Thymus (tissue), 11 donors: ENCODE measurements around the gene ACAP3. TPM values are rescaled to one million over a fixed set of nuclear protein-coding genes. Genes with fewer than 3 reads are reported as not detected.

ENCODE experiments used
- DNase-seq, 9 donors: peaks; one replicate each; pipeline ENCODE4 v3.0.0-alpha.2; 2013; ENCODE audit warnings: low spot score in 9 of 9, low read depth in 6 of 9, missing footprints in 1 of 9
- H3K27ac ChIP-seq, 2 donors: one replicate each; pipeline ENCODE4 v1.5.1; 2013; ENCODE audit warnings: control low read depth in 1 of 2, low read depth in 1 of 2, low read length in 1 of 2, mild to moderate bottlenecking in 1 of 2, moderate library complexity in 1 of 2
- H3K27me3 ChIP-seq, 2 donors: one replicate each; pipeline ENCODE4 v1.5.1; 2013; ENCODE audit warnings: low read length in 1 of 2; ENCODE audit not compliant: control insufficient read depth in 2 of 2, insufficient read depth in 1 of 2
- H3K36me3 ChIP-seq, 2 donors: one replicate each; pipeline ENCODE4 v1.5.1; 2013; ENCODE audit warnings: low read length in 1 of 2, mild to moderate bottlenecking in 1 of 2, moderate library complexity in 1 of 2; ENCODE audit not compliant: control insufficient read depth in 2 of 2, insufficient read depth in 2 of 2
- H3K4me1 ChIP-seq, 2 donors: one replicate each; pipeline ENCODE4 v1.5.1; 2013; ENCODE audit warnings: low read length in 2 of 2; ENCODE audit not compliant: control insufficient read depth in 2 of 2, insufficient read depth in 2 of 2
- H3K4me3 ChIP-seq, 2 donors: one replicate each; pipeline ENCODE4 v1.5.1; 2013; ENCODE audit warnings: low read length in 2 of 2, control low read depth in 1 of 2, mild to moderate bottlenecking in 1 of 2
- H3K9me3 ChIP-seq, 2 donors: one replicate each; pipeline ENCODE4 v1.5.1; 2013; ENCODE audit warnings: low read length in 1 of 2, mild to moderate bottlenecking in 1 of 2; ENCODE audit not compliant: control insufficient read depth in 2 of 2, insufficient read depth in 1 of 2
- WGBS: extraction: QIAGEN DNeasy Blood & Tissue Kit; methylation state at CpG from one replicate; pipeline ENCODE4 v1.1.7; 2013; 5-methylcytosine and 5-hydroxymethylcytosine counted together
- polyA plus RNA-seq: library from polyadenylated mRNA; stranded (reverse); fragments of 200-250 nt; gene quantifications from one replicate; pipeline ENCODE4 v1.2.3, GENCODE V29; 2013
- total RNA-seq: library from RNA; stranded (reverse); fragments of 120-200 nt; gene quantifications from one replicate; pipeline ENCODE4 v1.2.4, GENCODE V29; 2013
- donor health status: healthy.

ACAP3 gene
- total and polyA plus RNA-seq, 2 donors, result 15.5 to 58.8 TPM

DNA sequence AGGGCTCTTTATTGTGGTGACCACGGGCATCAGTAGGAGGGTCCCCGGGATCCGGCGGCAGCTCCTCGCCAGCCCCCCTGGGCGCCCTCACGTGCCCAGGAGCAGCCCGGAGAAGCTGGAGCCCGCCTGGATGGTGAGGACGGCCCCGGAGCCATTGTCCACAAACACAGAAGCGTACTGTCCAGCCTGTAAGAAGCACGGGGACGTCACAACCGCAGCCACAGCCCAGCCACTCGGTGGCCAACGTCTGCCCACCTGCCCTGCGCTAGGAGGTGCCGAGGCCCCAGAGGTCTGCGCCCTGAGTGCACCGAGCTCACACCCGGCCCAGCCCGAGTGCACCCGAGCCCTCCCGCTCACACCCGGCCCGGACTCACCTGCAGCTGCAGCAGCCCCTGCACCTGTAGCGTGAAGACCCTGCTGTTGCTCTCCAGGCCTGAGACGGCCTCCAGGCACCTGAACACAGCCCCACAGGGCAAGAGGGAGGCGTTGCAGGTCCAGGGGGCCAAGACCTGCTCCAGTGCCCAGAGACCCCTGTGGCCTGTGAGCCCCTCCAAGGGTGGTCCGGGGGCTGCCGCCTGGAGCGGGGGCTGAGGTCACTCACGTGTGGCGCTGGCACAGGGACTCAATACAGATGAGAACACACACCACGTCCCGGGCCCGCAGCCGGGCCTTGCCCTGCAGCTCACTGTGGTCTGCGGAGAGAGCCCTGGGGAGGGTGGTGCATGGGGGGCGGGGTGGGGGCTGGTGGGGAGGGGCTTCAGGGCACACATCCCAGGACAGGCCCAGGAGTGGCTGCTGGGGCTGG lies 65.1 kb downstream of the ACAP3 start:
- H3K4me3 ChIP-seq, result no peak overlapping the region
- peaks cover 24 to 58% of the 10 kb centered on the region in 2 donors for H3K27me3 ChIP-seq
- H3K9me3 ChIP-seq, result no peaks in the 10 kb centered on the region
- no peak for DNase-seq
- H3K36me3 ChIP-seq, result no peaks in the 10 kb centered on the region
- no peaks in the 10 kb centered on the region for H3K4me1 ChIP-seq
- H3K27ac ChIP-seq, result no peak overlapping the region
- 93% methylated on average over 41 of the region's 41 CpGs for WGBS

Other genes starting within 250 kb of the ACAP3 start
- gene RNF223, start 233.6 kb downstream of the ACAP3 start, total RNA-seq, result 0.05 TPM
- 0.37 TPM for gene RNF223, start 233.6 kb downstream of the ACAP3 start, polyA plus RNA-seq
- gene C1orf159, start 191.8 kb downstream of the ACAP3 start, total RNA-seq, result 5.0 TPM
- 17.8 TPM for gene C1orf159, start 191.8 kb downstream of the ACAP3 start, polyA plus RNA-seq
- 0.14 TPM for gene TTLL10, start 134.1 kb downstream of the ACAP3 start, total RNA-seq
- 0.27 TPM for gene TTLL10, start 134.1 kb downstream of the ACAP3 start, polyA plus RNA-seq
- 4.2 TPM for gene TNFRSF18, start 101.3 kb downstream of the ACAP3 start, total RNA-seq
- 29.9 TPM for gene TNFRSF18, start 101.3 kb downstream of the ACAP3 start, polyA plus RNA-seq
- 12.7 TPM for gene TNFRSF4, start 93.8 kb downstream of the ACAP3 start, total RNA-seq
- gene TNFRSF4, start 93.8 kb downstream of the ACAP3 start, polyA plus RNA-seq, result 18.8 TPM
- gene SDF4, start 75.9 kb downstream of the ACAP3 start, total RNA-seq, result 37.6 TPM
- 79.1 TPM for gene SDF4, start 75.9 kb downstream of the ACAP3 start, polyA plus RNA-seq
- 16.3 TPM for gene B3GALT6, start 75.7 kb downstream of the ACAP3 start, total RNA-seq
- 11.8 TPM for gene B3GALT6, start 75.7 kb downstream of the ACAP3 start, polyA plus RNA-seq
- 2.1 TPM for gene C1QTNF12, start 61.2 kb downstream of the ACAP3 start, total RNA-seq
- 3.4 TPM for gene C1QTNF12, start 61.2 kb downstream of the ACAP3 start, polyA plus RNA-seq
- 34.7 TPM for gene UBE2J2, start 34.1 kb downstream of the ACAP3 start, total RNA-seq
- gene UBE2J2, start 34.1 kb downstream of the ACAP3 start, polyA plus RNA-seq, result 67.1 TPM
- gene SCNN1D, start 27.5 kb downstream of the ACAP3 start, total RNA-seq, result 1.7 TPM
- gene SCNN1D, start 27.5 kb downstream of the ACAP3 start, polyA plus RNA-seq, result 12.5 TPM
- gene PUSL1, start 667 bp upstream of the ACAP3 start, total RNA-seq, result 12.5 TPM
- gene PUSL1, start 667 bp upstream of the ACAP3 start, polyA plus RNA-seq, result 10.0 TPM
- gene INTS11, start 16.7 kb upstream of the ACAP3 start, total RNA-seq, result 60.8 TPM
- gene INTS11, start 16.7 kb upstream of the ACAP3 start, polyA plus RNA-seq, result 216 TPM
- 8.5 TPM for gene CPTP, start 16.9 kb upstream of the ACAP3 start, total RNA-seq
- 10.3 TPM for gene CPTP, start 16.9 kb upstream of the ACAP3 start, polyA plus RNA-seq
- 0.19 TPM for gene TAS1R3, start 23.4 kb upstream of the ACAP3 start, total RNA-seq
- 0.37 TPM for gene TAS1R3, start 23.4 kb upstream of the ACAP3 start, polyA plus RNA-seq
- 19.6 TPM for gene DVL1, start 41.5 kb upstream of the ACAP3 start, total RNA-seq
- 40.9 TPM for gene DVL1, start 41.5 kb upstream of the ACAP3 start, polyA plus RNA-seq
- 2.7 TPM for gene MXRA8, start 50.6 kb upstream of the ACAP3 start, total RNA-seq
- 9.6 TPM for gene MXRA8, start 50.6 kb upstream of the ACAP3 start, polyA plus RNA-seq
- gene AURKAIP1, start 67.3 kb upstream of the ACAP3 start, total RNA-seq, result 96.2 TPM
- 116 TPM for gene AURKAIP1, start 67.3 kb upstream of the ACAP3 start, polyA plus RNA-seq
- 73.8 TPM for gene CCNL2, start 91.4 kb upstream of the ACAP3 start, total RNA-seq
- 340 TPM for gene CCNL2, start 91.4 kb upstream of the ACAP3 start, polyA plus RNA-seq
- gene MRPL20, start 99.4 kb upstream of the ACAP3 start, total RNA-seq, result 119 TPM
- 140 TPM for gene MRPL20, start 99.4 kb upstream of the ACAP3 start, polyA plus RNA-seq
- 7.9 TPM for gene ANKRD65, start 113.3 kb upstream of the ACAP3 start, total RNA-seq
- 16.0 TPM for gene ANKRD65, start 113.3 kb upstream of the ACAP3 start, polyA plus RNA-seq
- gene VWA1, start 127.8 kb upstream of the ACAP3 start, total RNA-seq, result 5.1 TPM
- 16.8 TPM for gene VWA1, start 127.8 kb upstream of the ACAP3 start, polyA plus RNA-seq
- gene ATAD3C, start 141.8 kb upstream of the ACAP3 start, total RNA-seq, result 0.24 TPM
- gene ATAD3C, start 141.8 kb upstream of the ACAP3 start, polyA plus RNA-seq, result 2.8 TPM
- gene ATAD3B, start 163.8 kb upstream of the ACAP3 start, total RNA-seq, result 14.9 TPM
- gene ATAD3B, start 163.8 kb upstream of the ACAP3 start, polyA plus RNA-seq, result 58.9 TPM
- 20.2 TPM for gene ATAD3A, start 204.2 kb upstream of the ACAP3 start, total RNA-seq
- gene ATAD3A, start 204.2 kb upstream of the ACAP3 start, polyA plus RNA-seq, result 17.5 TPM
- gene TMEM240, start 232.7 kb upstream of the ACAP3 start, total RNA-seq, result 0.42 TPM
- gene TMEM240, start 232.7 kb upstream of the ACAP3 start, polyA plus RNA-seq, result 2.8 TPM